Mucosa of rectum (tissue), 2 donors: ENCODE results near the gene TMEM116.
"Not testable (repeated sequence)": the region's sequence is repeated elsewhere in the genome, so short reads cannot be mapped to it uniquely, and the experiment has no call there.

Experiments used
- H3K27ac ChIP-seq, 2 donors: one replicate each; pipeline ENCODE4 v1.7.0; 2013; ENCODE audit warnings: inconsistent platforms in 2 of 2, low read depth in 2 of 2, low read length in 2 of 2
- H3K27me3 ChIP-seq, 2 donors: one replicate each; pipeline ENCODE4 v1.7.0; 2013; ENCODE audit warnings: low read length in 2 of 2; ENCODE audit not compliant: control insufficient read depth in 2 of 2, insufficient read depth in 2 of 2
- H3K36me3 ChIP-seq, 2 donors: one replicate each; pipeline ENCODE4 v1.7.0; 2013; ENCODE audit warnings: low read length in 2 of 2; ENCODE audit not compliant: control insufficient read depth in 2 of 2, insufficient read depth in 2 of 2
- H3K4me1 ChIP-seq, 2 donors: one replicate each; pipeline ENCODE4 v1.7.0; 2013; ENCODE audit warnings: low read length in 2 of 2, mild to moderate bottlenecking in 1 of 2; ENCODE audit not compliant: control insufficient read depth in 2 of 2, insufficient read depth in 2 of 2
- H3K4me3 ChIP-seq, 2 donors: one replicate each; pipeline ENCODE4 v1.7.0; 2013; ENCODE audit warnings: low read length in 2 of 2
- H3K9ac ChIP-seq, 2 donors: one replicate each; pipeline ENCODE4 v1.7.0; 2013; ENCODE audit warnings: low read length in 2 of 2, low read depth in 1 of 2, mild to moderate bottlenecking in 1 of 2
- H3K9me3 ChIP-seq, 2 donors: one replicate each; pipeline ENCODE4 v1.7.0; 2013; ENCODE audit warnings: low read length in 2 of 2; ENCODE audit not compliant: control insufficient read depth in 2 of 2
- donor health status: healthy.
- donor health status: Normal muscosa, but diverticular disease.

The TMEM116 gene

DNA sequence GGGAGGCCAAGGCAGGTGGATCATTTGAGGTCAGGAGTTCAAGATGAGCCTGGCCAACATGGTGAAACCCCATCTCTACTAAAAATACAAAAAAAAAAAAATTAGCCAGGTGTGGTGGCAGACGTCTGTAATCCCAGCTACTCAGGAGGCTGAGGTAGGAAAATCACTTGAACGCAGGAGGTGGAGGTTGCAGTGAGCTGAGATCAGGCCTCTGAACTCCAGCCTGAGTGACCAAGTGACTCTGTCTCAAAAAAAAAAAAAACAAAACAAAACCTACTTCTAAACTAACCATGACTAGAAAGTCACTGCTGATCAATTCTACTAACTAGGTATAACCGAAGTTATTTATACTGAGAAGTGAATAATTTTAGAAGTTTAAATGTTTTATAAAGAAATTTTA lies 3.4 kb downstream of the TMEM116 start:
- not testable (repeated sequence) for H3K9me3 ChIP-seq, H3K9ac ChIP-seq, H3K27ac ChIP-seq, H3K36me3 ChIP-seq, H3K27me3 ChIP-seq, H3K4me3 ChIP-seq
- peaks cover 19 to 24% of the 10 kb centered on the region in 2 donors for H3K4me1 ChIP-seq

DNA sequence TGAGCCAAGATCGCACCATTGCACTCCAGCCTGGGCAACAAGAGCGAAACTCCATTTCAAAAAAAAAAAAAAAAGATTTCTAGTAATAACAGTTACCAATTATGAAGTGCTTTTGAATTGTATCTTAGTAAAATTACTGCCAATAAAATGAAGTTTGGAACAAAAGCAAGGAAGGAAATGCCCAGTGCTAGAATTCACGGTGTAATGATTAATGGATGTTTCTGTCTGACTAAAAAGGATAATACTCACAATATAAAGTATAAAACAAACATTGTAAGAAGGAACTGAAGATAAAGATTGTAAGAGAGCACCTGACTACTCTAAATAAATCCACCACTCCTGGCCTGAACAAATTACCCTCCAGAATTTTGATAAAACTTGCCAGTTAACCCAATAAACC lies 4.0 kb downstream of the TMEM116 start:
- Histone ChIP-seq H3K4me3 (no peak overlapping the region), H3K9me3 (no peaks in the 10 kb centered on the region), H3K27me3 (no peaks in the 10 kb centered on the region), H3K4me1 (peaks cover 13 to 17% of the 10 kb centered on the region in 2 donors), H3K27ac (no peak overlapping the region), H3K9ac (no peak overlapping the region), H3K36me3 (no peaks in the 10 kb centered on the region)

DNA sequence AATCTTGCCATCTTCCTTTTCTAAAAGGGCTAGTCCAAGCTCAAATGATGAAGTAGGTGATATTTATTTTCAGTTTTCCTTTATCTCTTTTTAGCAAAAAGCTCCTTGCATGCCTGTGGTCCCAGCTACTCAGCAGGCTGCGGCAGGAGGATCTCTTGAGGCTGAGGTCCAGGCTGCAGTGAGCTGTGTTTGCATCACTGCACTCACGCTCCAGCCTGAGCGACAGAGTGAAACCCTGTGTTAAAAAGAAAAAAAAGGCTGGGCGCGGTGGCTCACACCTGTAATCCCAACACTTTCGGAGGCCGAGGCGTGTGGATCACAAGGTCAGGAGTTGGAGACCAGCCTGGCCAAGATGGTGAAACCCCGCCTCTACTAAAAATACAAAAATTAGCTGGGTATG lies 5.0 kb downstream of the TMEM116 start:
- H3K9me3 ChIP-seq, result no peaks in the 10 kb centered on the region
- H3K27me3 ChIP-seq, result no peaks in the 10 kb centered on the region
- no peaks in the 10 kb centered on the region for H3K36me3 ChIP-seq
- no peak overlapping the region for H3K27ac ChIP-seq
- H3K4me1 ChIP-seq, result peaks cover 12 to 17% of the 10 kb centered on the region in 2 donors
- no peak overlapping the region for H3K4me3 ChIP-seq
- H3K9ac ChIP-seq, result no peak overlapping the region

DNA sequence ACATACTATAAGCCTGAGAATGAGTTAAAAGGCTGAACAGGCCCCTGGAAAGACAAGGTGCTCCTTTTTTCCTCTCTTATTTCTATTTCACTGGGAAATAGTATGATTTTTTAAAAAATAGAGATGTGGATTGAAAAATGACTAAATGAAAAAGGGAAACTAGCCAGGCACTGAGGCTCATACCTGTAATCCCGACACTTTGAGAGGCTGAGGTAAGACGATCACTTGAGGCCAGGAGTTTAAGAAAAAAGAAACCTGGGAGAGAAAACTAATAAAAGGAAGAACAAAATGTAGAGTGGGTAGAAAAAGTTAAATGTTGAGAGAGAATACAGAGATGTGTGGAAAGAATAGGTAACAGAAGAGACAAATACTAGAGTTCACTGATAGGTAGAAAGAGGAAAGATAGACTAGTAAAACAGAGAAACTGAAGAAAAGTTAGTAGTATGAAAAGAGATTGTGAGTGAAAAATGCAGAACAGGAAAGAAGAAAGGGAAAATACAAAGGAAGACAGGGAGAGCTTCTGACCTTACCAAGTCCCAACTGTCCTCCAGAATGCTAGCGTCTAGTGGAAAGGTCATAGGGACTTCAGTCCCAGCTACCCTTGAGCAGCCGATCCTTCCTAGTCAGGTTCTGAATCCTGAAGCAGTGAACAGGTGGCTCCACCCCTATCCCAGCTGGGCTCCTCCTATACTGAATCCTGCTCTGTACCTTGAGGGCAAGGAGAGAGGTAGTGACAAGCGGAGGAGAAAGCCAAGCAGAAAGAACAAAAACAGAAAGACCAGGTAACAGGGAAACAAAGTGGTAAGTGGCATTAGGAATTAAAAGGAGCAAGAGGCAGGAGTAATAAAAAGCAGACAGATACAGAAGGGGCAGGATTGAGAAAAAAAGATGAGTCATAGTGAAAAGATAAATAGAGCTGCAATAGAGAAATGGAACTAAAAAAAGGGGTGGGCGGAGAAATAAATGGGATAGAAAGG lies 7.3 kb downstream of the TMEM116 start:
- Histone ChIP-seq H3K4me1 (no peaks in the 10 kb centered on the region), H3K36me3 (no peaks in the 10 kb centered on the region), H3K9ac (no peak overlapping the region), H3K27me3 (no peaks in the 10 kb centered on the region), H3K9me3 (no peaks in the 10 kb centered on the region), H3K4me3 (peak overlapping the region in 1 of 2 donors; percentile 42), H3K27ac (no peak overlapping the region)

DNA sequence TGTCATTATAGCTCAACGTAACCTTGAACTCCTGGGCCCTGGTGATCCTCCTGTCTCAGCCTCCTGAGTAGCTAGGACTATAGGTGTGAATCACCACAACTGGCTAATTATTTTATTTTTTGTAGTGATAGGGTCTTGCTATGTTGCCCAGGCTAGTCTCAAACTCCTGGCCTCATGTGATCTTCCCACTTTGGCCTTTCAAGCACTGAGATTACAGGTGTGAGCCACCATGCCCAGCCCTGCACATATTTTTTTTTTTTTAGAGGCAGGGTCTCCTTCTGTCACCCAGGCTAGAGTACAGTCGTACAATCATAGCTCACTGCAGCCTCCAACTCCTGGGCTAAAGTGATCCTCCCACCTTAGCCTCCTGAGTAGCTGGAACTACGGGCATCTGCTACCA lies 8.9 kb downstream of the TMEM116 start:
- H3K27me3 ChIP-seq, result no peaks in the 10 kb centered on the region
- no peaks in the 10 kb centered on the region for H3K36me3 ChIP-seq

DNA sequence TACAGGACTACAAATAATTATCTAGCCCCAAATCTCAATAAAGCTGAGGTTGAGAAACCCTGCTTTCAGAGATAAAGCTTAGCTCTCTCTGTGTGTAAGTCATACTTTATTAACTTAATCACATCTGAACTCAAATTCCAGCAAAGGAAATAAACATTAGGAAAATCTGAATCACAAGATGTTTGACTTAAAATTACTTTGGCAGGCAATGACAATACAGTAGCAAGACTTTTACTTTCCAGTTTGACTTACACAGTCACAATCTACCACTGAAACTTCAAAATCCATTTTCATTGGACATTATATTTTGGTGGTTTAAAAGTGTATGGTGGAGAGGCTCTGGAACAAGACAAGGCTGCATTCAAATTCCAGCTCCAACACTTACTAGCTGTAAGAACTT lies 11.4 kb downstream of the TMEM116 start:
- no peaks in the 10 kb centered on the region for H3K4me1 ChIP-seq
- H3K9ac ChIP-seq, result peak overlapping the region in 1 of 2 donors; percentile 15
- no peaks in the 10 kb centered on the region for H3K36me3 ChIP-seq
- H3K27me3 ChIP-seq, result no peaks in the 10 kb centered on the region
- H3K4me3 ChIP-seq, result no peak overlapping the region
- H3K9me3 ChIP-seq, result no peaks in the 10 kb centered on the region
- no peak overlapping the region for H3K27ac ChIP-seq

More for the DNA sequence above, 8.9 kb downstream of the TMEM116 start:
- Histone ChIP-seq H3K9me3 (no peaks in the 10 kb centered on the region), H3K4me3 (no peak overlapping the region), H3K9ac (no peak overlapping the region), H3K27ac (no peak overlapping the region), H3K4me1 (no peaks in the 10 kb centered on the region)

DNA sequence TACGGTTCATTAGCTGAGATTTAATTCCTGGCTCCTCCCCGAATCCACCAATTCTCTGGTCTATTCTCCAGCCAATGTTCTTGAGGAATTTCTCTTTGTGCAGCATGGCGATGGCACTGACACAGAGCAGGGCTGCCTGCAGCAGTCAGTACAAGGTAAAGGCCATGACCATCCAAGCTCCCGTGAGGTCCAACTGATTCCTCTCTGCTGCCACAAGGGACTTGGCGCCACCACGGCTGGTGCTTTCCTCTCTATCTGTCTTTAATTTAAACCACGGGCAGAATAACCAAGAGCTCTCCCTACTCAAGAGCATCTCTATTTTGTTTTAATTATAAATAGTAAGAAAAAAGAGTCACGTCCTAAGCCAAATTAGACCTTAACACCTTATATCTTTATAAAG lies 12.1 kb downstream of the TMEM116 start:
- Histone ChIP-seq H3K27ac (no peak overlapping the region), H3K4me1 (no peaks in the 10 kb centered on the region), H3K4me3 (no peak overlapping the region), H3K9ac (no peak overlapping the region), H3K9me3 (no peaks in the 10 kb centered on the region), H3K36me3 (no peaks in the 10 kb centered on the region), H3K27me3 (no peaks in the 10 kb centered on the region)

DNA sequence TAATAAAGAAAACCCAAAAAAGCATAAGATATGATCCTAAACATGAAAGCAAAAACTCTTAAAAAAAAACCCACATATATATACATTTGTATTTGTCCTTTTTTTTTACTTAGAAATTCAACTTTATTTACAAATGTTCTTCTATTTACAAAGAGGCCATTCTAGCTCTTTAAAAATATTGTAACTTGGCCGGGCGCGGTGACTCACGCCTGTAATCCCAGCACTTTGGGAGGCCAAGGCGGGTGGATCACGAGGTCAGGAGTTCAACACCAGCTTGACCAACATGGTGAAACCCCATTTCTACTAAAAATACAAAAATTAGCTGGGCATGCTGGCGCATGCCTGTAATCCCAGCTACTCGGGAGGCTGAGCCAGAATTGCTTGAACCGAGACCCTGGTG lies 13.8 kb downstream of the TMEM116 start:
- not testable (repeated sequence) for H3K4me1 ChIP-seq, H3K4me3 ChIP-seq, H3K27me3 ChIP-seq, H3K27ac ChIP-seq, H3K9me3 ChIP-seq, H3K9ac ChIP-seq, H3K36me3 ChIP-seq

DNA sequence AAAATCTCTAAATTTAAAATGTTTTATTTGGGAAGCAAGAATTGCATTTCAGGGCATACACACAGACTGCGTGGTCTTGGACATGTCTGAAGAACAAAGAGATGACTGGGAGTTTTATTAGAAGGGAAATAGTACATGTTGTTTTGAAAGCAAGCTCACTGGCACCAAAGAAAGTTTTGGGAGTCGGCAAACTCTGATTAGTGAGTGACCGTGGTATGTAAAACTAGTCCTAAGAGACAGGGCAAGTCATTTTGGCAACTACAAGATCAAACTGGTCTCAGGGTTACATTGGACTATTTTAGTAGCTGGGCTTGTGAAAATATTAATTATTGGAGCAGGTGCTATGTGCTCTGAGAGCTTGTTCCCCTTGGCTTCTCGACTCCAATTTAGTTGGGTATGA lies 14.9 kb downstream of the TMEM116 start:
- Histone ChIP-seq H3K27ac (no peak overlapping the region), H3K4me1 (no peaks in the 10 kb centered on the region), H3K9ac (no peak overlapping the region), H3K4me3 (no peak overlapping the region), H3K9me3 (no peaks in the 10 kb centered on the region), H3K27me3 (no peaks in the 10 kb centered on the region), H3K36me3 (no peaks in the 10 kb centered on the region)

DNA sequence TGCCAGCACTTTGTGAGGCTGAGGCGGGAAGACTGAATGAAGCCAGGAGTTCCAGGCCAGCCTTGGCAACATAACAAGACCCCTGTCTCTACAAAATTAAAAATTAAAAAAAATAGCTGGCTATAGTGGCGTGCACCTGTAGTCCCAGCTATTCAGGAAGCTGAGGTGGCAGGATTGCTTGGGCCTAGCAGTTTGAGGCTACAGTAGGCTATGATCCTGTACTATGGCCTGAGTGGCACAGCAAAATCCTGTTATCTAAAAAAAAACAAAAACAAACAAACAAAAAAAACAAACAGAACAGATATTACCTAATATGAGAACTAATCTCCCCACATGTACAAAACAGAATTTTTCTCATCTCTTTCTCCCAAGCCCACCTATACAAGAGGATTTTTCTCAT lies 15.7 kb downstream of the TMEM116 start:
- Histone ChIP-seq H3K27me3 (no peaks in the 10 kb centered on the region), H3K9me3 (no peaks in the 10 kb centered on the region), H3K9ac (no peak overlapping the region), H3K27ac (no peak overlapping the region), H3K36me3 (no peaks in the 10 kb centered on the region), H3K4me1 (no peaks in the 10 kb centered on the region), H3K4me3 (no peak overlapping the region)
